Measurements from ENCODE around the gene PCED1A.

The PCED1A gene

GRCh38 chr20:2794866-2795447, 45.5 kb downstream of the PCED1A start:
- no peak for DNase-seq
- Mint-ChIP-seq H3K9me3 (no peaks in the 10 kb centered on the region), H3K4me3 (no peak overlapping the region), H3K4me1 (peaks cover 24% of the 10 kb centered on the region), H3K27me3 (peaks cover 38% of the 10 kb centered on the region), H3K27ac (no peak overlapping the region)
- no peak for ATAC-seq

- Mint-ChIP-seq H3K27ac (no peak overlapping the region), H3K4me3 (no peak overlapping the region), H3K27me3 (peaks cover 31% of the 10 kb centered on the region), H3K9me3 (no peaks in the 10 kb centered on the region), H3K4me1 (peaks cover 17% of the 10 kb centered on the region)
- no peak for DNase-seq
- ATAC-seq, result no peak
These were observed 46.2 kb downstream of the PCED1A start for GRCh38 chr20:2794202-2794748.

- Mint-ChIP-seq H3K4me3 (no peak overlapping the region), H3K4me1 (peaks cover 9% of the 10 kb centered on the region), H3K27me3 (peaks cover 28% of the 10 kb centered on the region), H3K9me3 (no peaks in the 10 kb centered on the region), H3K27ac (no peak overlapping the region)
- no peak for DNase-seq
- no peak for ATAC-seq
These were observed 47.0 kb downstream of the PCED1A start for GRCh38 chr20:2793471-2793870.
